ENCODE results near the gene ZNF784.
A peak's percentile ranks its signal among the peaks of the same experiment; 100 is the strongest.

DNA sequence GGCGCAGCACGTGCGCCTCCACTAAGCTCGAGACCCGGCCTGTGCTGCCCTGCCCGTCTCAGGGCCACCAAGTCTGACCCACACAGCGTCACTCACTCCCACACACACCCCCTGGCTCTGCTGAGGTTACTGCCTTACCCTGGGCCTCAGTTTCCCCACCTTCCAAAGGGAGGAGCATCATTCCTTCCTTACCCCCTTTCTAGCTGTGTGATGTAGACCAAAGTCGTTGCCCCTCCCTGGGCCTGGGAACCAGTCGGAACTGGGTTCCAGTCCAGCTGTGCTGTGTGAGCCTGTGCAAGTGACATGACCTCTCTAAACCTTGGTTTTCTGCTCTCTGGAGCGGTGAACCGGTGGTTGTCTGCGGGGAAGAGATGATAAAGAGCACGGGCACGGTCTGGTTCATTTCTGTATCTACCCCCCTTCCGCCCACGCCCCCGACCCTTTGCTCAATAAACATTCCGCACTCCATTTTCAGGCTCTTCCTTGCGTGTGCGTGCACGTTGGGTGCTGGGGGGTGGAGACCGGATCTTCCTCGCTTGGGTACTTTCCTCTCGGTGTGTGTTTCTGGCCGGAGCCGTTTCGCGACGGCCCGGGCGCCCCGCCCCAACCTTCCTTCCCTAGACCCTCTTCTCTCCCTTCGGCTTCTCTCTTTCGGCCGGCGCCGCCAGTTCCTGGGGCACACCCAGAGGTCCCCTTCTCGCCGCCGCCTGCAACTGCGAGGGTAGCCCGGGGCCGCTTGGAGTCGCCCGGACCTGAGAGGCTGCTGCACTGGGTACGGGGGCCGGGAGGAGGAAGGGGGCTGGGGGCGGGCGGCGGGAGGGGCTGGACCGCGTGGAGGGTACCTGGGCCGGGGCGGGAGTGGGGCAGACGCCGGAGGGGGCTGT, 18.9 kb upstream of the ZNF784 start, which contains the start of gene ZNF581:
- TF ChIP-seq EP300 (IDR thresholded peaks at IDR 0.05): peak; percentile 21 to 81
- TF ChIP-seq POLR2A (IDR thresholded peaks at IDR 0.05): no peak
- TF ChIP-seq, protein P1, sequence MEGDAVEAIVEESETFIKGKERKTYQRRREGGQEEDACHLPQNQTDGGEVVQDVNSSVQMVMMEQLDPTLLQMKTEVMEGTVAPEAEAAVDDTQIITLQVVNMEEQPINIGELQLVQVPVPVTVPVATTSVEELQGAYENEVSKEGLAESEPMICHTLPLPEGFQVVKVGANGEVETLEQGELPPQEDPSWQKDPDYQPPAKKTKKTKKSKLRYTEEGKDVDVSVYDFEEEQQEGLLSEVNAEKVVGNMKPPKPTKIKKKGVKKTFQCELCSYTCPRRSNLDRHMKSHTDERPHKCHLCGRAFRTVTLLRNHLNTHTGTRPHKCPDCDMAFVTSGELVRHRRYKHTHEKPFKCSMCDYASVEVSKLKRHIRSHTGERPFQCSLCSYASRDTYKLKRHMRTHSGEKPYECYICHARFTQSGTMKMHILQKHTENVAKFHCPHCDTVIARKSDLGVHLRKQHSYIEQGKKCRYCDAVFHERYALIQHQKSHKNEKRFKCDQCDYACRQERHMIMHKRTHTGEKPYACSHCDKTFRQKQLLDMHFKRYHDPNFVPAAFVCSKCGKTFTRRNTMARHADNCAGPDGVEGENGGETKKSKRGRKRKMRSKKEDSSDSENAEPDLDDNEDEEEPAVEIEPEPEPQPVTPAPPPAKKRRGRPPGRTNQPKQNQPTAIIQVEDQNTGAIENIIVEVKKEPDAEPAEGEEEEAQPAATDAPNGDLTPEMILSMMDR (IDR thresholded peaks at IDR 0.05): peak in 1 of 5 experiments; percentile 42

Measured in tibial nerve (tissue), 4 donors.